ENCODE results near the gene ZDHHC14. TPM values are rescaled to one million over a fixed set of nuclear protein-coding genes. Genes with fewer than 3 reads are reported as not detected.

The ZDHHC14 gene
- total RNA-seq, 4 donors from 2014 or later: 6.5 to 10.4 (median 8.0) TPM

- TF ChIP-seq CTCF (IDR thresholded peaks at IDR 0.05; ENCODE audit: low read depth): no peak
These were observed 170.2 kb downstream of the ZDHHC14 start for GRCh38 chr6:157551041-157551832.

- TF ChIP-seq CTCF (IDR thresholded peaks at IDR 0.05; ENCODE audit: low read depth): no peak
These were observed 171.2 kb downstream of the ZDHHC14 start for GRCh38 chr6:157552081-157552747.

GRCh38 chr6:157552820-157553485 is 172.0 kb downstream of the ZDHHC14 start:
- no peak for TF ChIP-seq CTCF (IDR thresholded peaks at IDR 0.05; ENCODE audit: low read depth)

DNA sequence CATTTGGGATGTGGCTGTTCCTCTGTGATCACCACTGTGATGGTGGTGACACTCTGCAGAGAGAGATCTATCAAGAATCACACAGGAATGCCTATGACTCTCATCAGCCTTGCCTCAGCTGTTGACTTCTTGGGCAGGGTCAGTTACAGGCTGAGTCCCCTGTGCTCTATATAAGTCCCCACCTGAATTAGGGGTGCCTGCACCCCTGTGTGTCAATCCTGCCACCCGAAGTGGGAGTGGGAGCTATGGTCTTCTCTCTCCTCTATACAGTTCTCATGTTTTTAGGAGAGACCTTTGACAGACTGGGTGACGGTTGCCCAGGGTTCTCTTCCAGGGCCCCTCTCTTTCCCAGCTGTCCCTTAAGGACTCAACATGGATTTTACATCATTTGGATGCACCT is 173.8 kb downstream of the ZDHHC14 start:
- TF ChIP-seq CTCF (IDR thresholded peaks at IDR 0.05; ENCODE audit: low read depth): no peak

- TF ChIP-seq CTCF (IDR thresholded peaks at IDR 0.05; ENCODE audit: low read depth): no peak
These were observed 174.6 kb downstream of the ZDHHC14 start for GRCh38 chr6:157555455-157556143.

GRCh38 chr6:157556144-157556645 is 175.2 kb downstream of the ZDHHC14 start:
- no peak for TF ChIP-seq CTCF (IDR thresholded peaks at IDR 0.05; ENCODE audit: low read depth)
